GM12892 (cell line): ENCODE data around the gene PRKAA2.

ENCODE experiments used
- POLR2A ChIP-seq: IDR thresholded peaks from 2 replicates; pipeline ENCODE4 v1.6.1; 2011; ENCODE audit warnings: low read depth, low read length, control low read depth
- POLR2AphosphoS5 ChIP-seq: IDR thresholded peaks from 2 replicates; pipeline ENCODE4 v1.6.1; 2011; ENCODE audit warnings: low read depth, low read length, control low read depth

- TF ChIP-seq POLR2A (no peak), POLR2AphosphoS5 (no peak)
Measured at GRCh38 chr1:56709995-56710394, 64.9 kb downstream of the PRKAA2 start.
